Thyroid gland (tissue), 4 donors: ENCODE data around the gene SLC4A4.

Source experiments
- POLR2A ChIP-seq, 2 donors: fragments of 450-650 bp; IDR thresholded peaks; one replicate each; pipeline ENCODE4 v1.6.1; 2017; ENCODE audit warnings: antibody characterized with exemption in 2 of 2, mild to moderate bottlenecking in 2 of 2, moderate library complexity in 1 of 2
- TF ChIP-seq, protein P1 (sequence below), 6 experiments: fragments of 200-600 bp in 3 of 6; fragments of 450-650 bp in 3 of 6; sonication (generic) in 3 of 6; IDR thresholded peaks; one replicate each; pipeline ENCODE4 v1.5.1; 2016 to 2019; ENCODE audit warnings: antibody characterized with exemption in 6 of 6, mild to moderate bottlenecking in 2 of 6, inconsistent platforms in 1 of 6, moderate library complexity in 1 of 6

DNA sequence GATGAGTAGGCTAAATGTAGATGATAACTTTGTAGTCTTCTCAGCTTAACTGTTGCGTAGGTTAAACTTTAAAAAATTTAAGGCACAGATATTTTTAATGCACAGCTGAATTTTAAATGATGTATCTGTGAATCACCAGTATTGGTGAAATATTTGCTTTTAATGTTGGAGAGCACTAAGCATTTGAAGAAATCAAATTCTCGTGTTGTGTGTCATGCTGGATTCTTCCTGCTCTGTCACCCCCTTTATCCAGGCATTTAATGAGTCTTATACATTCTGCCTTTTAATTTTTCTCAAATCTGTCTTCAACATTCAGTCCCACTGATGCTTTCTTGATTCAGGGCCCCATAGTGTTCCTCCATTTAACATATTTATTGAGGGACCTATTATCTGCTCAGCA is 76.7 kb downstream of the SLC4A4 start:
- TF ChIP-seq, protein P1, sequence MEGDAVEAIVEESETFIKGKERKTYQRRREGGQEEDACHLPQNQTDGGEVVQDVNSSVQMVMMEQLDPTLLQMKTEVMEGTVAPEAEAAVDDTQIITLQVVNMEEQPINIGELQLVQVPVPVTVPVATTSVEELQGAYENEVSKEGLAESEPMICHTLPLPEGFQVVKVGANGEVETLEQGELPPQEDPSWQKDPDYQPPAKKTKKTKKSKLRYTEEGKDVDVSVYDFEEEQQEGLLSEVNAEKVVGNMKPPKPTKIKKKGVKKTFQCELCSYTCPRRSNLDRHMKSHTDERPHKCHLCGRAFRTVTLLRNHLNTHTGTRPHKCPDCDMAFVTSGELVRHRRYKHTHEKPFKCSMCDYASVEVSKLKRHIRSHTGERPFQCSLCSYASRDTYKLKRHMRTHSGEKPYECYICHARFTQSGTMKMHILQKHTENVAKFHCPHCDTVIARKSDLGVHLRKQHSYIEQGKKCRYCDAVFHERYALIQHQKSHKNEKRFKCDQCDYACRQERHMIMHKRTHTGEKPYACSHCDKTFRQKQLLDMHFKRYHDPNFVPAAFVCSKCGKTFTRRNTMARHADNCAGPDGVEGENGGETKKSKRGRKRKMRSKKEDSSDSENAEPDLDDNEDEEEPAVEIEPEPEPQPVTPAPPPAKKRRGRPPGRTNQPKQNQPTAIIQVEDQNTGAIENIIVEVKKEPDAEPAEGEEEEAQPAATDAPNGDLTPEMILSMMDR (IDR thresholded peaks at IDR 0.05) = no peak
- no peak for TF ChIP-seq POLR2A (IDR thresholded peaks at IDR 0.05)
